GM21360 (cell line): ENCODE results near the gene MTX1.
A peak's percentile ranks its signal among the peaks of the same experiment; 100 is the strongest.

Source experiments
- ATAC-seq: cut with Tn5 transposase; IDR thresholded peaks from one replicate; pipeline ENCODE4 v1.9.1; 2021; ENCODE audit warnings: mild to moderate bottlenecking, moderate library complexity; ENCODE audit not compliant: unreplicated experiment

Gene MTX1

GRCh38 chr1:155255243-155256007 lies 46.9 kb downstream of the MTX1 start, which contains the start of gene ENTREP3:
Gene ENTREP3 (minus strand): TSS chr1:155255483. CDS start chr1:155254877, 606 bp downstream.
- ATAC-seq: peak; percentile 42

GRCh38 chr1:155256058-155256852 lies 47.8 kb downstream of the MTX1 start:
- ATAC-seq: no peak

GRCh38 chr1:155260276-155260675 lies 51.8 kb downstream of the MTX1 start:
- no peak for ATAC-seq

- peak; percentile 8 for ATAC-seq
Measured at GRCh38 chr1:155261493-155261851, 53.0 kb downstream of the MTX1 start.

DNA sequence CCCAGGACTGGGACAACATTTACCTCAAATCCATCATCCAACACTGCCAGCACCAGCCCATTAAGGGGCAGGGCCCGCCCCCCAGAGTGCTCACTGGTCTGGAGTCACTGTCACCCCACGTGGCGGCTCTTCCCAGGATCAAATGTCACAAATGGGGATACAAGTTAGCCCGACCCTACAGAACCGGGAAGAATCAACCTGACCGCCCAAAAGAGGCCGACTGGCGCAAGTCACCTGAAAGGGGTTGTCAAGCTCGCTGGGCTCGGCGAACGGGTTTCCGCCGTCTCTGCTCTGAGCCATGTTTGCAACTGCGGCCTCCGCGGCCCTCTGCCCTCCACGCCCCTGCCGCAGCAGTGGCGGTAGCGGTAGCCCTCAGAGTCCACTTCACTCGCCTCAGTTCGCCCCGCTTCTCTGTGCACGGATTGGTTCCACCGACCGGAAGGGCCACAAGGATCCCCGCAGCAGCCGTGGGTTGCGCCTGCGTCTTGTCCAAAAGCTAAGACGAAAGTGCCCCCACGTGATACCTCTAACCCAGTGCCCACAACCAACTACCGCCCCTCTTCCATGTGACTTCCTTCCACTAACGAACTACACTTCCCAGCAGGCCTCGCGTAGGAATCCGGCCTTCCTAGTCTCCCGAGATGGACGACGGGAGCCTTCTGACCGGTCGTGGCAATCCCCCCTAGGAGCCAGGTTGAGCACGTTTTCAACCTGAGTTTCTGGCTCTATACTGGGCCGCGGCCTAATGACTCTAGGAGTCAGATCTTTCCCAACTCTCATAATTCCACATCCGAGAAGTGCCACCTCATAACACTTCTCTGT lies 53.6 kb downstream of the MTX1 start, which contains the start of gene SCAMP3:
Gene SCAMP3 (minus strand): TSS at position 509 of the 822 bp plus-strand sequence. CDS start 209 bp downstream, at position 300.
- ATAC-seq: peak; percentile 86

DNA sequence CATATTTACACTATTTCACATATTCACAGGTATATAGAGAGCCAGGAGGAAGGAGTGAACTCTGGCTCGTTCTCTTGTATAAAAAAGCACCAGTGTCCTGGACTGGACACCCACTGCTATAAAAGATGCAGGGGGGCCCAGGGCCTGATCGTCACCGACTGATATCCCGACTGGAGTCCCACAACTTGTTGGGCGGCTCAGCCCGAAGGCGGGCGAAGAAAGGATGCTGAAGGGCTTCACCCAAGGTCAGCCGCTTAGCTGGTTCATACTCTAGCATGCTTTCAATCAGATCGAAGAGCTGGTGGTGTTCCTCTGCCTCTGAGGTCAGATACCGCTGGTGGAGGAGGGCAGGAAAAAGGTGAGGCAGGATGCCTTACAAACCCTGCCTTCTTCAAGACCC lies 54.6 kb downstream of the MTX1 start:
- no peak for ATAC-seq
